WERI-Rb-1 (cell line): Measurements from ENCODE around the gene TSPAN31.
A peak's percentile ranks its signal among the peaks of the same experiment; 100 is the strongest.

ENCODE experiments used
- DNase-seq: peaks from one replicate; pipeline ENCODE4 v3.0.0-alpha.2; 2020
- H3K27ac ChIP-seq: fragments of 250-450 bp; sonication (Bioruptor Pico); 2 replicates; pipeline ENCODE4 v1.5.1; 2020; ENCODE audit warnings: mild to moderate bottlenecking, moderate library complexity
- H3K27me3 ChIP-seq: fragments of 250-450 bp; sonication (Bioruptor Pico); 2 replicates; pipeline ENCODE4 v1.5.1; 2021; ENCODE audit warnings: mild to moderate bottlenecking, low read depth, moderate library complexity; ENCODE audit not compliant: insufficient read depth, severe bottlenecking
- H3K36me3 ChIP-seq: fragments of 250-450 bp; sonication (Bioruptor Pico); 2 replicates; pipeline ENCODE4 v1.5.1; 2020; ENCODE audit warnings: mild to moderate bottlenecking, moderate library complexity
- H3K4me3 ChIP-seq: 2 replicates; pipeline ENCODE4 v1.5.1; 2011; ENCODE audit warnings: low read depth, mild to moderate bottlenecking, control low read depth, low read length
- H3K9me3 ChIP-seq: fragments of 250-450 bp; sonication (Bioruptor Pico); 2 replicates; pipeline ENCODE4 v1.5.1; 2021; ENCODE audit warnings: mild to moderate bottlenecking, moderate library complexity; ENCODE audit not compliant: severe bottlenecking
- TF ChIP-seq, protein P1 (sequence below): IDR thresholded peaks from 2 replicates; pipeline ENCODE4 v1.5.1; 2011; ENCODE audit warnings: low read depth, mild to moderate bottlenecking, control low read depth, inconsistent platforms, low read length

TSPAN31 gene

GRCh38 chr12:57737467-57738460, 7.1 kb upstream of the TSPAN31 start:
- Histone ChIP-seq H3K36me3 (no peaks in the 10 kb centered on the region), H3K27me3 (peaks cover 20% of the 10 kb centered on the region), H3K9me3 (no peaks in the 10 kb centered on the region), H3K4me3 (peak overlapping the region; percentile 49), H3K27ac (no peak overlapping the region)
- TF ChIP-seq, protein P1, sequence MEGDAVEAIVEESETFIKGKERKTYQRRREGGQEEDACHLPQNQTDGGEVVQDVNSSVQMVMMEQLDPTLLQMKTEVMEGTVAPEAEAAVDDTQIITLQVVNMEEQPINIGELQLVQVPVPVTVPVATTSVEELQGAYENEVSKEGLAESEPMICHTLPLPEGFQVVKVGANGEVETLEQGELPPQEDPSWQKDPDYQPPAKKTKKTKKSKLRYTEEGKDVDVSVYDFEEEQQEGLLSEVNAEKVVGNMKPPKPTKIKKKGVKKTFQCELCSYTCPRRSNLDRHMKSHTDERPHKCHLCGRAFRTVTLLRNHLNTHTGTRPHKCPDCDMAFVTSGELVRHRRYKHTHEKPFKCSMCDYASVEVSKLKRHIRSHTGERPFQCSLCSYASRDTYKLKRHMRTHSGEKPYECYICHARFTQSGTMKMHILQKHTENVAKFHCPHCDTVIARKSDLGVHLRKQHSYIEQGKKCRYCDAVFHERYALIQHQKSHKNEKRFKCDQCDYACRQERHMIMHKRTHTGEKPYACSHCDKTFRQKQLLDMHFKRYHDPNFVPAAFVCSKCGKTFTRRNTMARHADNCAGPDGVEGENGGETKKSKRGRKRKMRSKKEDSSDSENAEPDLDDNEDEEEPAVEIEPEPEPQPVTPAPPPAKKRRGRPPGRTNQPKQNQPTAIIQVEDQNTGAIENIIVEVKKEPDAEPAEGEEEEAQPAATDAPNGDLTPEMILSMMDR: peak; percentile 53; the same call in 1 of the 2 replicates
- DNase-seq: peak; percentile 37

GRCh38 chr12:57738661-57739237, 6.1 kb upstream of the TSPAN31 start, which contains the start of gene AGAP2:
Gene AGAP2, minus strand, starts transcription at chr12:57738742. Its CDS starts 496 bp downstream, at chr12:57738246.
- DNase-seq: peak; percentile 64
- Histone ChIP-seq H3K36me3 (no peaks in the 10 kb centered on the region), H3K4me3 (peak within 1 kb of the TSS; percentile 49), H3K27me3 (peaks cover 20% of the 10 kb centered on the region), H3K9me3 (no peaks in the 10 kb centered on the region), H3K27ac (no peak within 1 kb of the TSS)
- TF ChIP-seq, protein P1: no peak

DNA sequence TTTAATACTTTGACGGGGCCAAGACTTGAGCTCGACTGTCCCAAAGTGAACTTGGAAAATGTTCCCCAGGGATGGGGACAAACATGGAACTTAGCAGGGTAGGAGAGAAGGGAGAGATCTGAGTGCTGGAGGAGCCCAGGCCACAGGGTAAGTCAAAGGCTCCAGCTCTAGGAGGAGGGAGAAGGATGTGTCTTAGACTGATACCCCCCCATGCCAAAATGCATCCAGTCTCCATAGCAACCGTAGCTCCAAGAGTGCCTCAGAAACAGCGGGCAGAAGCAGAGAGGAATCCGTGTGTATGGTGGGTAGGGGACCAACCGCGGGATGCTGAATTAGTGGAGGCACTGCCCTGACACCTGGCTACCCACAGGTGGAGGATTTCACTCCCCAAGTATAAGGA, 5.5 kb upstream of the TSPAN31 start:
- Histone ChIP-seq H3K27ac (no peak overlapping the region), H3K4me3 (peak overlapping the region; percentile 49; the same call in 1 of the 2 replicates), H3K9me3 (no peaks in the 10 kb centered on the region), H3K36me3 (no peaks in the 10 kb centered on the region), H3K27me3 (peaks cover 20% of the 10 kb centered on the region)
- TF ChIP-seq, protein P1: no peak
- DNase-seq: no peak

GRCh38 chr12:57739914-57740538, 4.8 kb upstream of the TSPAN31 start:
- Histone ChIP-seq H3K27me3 (peaks cover 20% of the 10 kb centered on the region), H3K4me3 (no peak overlapping the region), H3K27ac (no peak overlapping the region), H3K36me3 (no peaks in the 10 kb centered on the region), H3K9me3 (no peaks in the 10 kb centered on the region)
- TF ChIP-seq, protein P1: no peak
- no peak for DNase-seq

GRCh38 chr12:57740656-57741412, 4.0 kb upstream of the TSPAN31 start:
- Histone ChIP-seq H3K4me3 (no peak overlapping the region), H3K36me3 (peaks cover 4% of the 10 kb centered on the region; the same call in 1 of the 2 replicates), H3K9me3 (no peaks in the 10 kb centered on the region), H3K27me3 (peaks cover 20% of the 10 kb centered on the region), H3K27ac (no peak overlapping the region)
- DNase-seq: no peak
- TF ChIP-seq, protein P1: no peak
